ENCODE data around the gene CXCL14.

Gene CXCL14

DNA sequence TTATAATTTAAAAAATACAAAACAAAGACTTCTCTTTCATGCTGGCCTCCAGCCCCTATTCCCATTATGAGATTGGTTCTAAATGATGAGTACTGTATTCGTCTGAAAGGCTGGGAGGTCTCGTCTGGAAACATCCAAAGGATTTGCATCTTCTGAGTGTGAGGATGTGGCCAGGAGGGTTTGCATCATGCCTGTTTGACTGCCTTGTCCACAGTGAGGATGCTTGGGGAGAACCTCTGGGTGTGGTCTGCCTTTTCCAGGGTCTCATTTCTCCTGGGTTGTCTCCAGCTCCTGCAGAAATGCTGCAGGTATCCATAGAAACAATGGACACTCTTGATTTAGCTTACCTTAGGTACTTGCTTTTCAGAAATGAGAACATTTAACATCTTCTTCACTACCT lies 26.4 kb upstream of the CXCL14 start:
- Histone ChIP-seq H3K23ac (ENCODE audit: low read length) (no peak overlapping the region), H3K36me3 (ENCODE audit: control insufficient read depth in 1 of 2, insufficient read depth in 2 of 2, low read length in 2 of 2) (no peaks in the 10 kb centered on the region), H3K27ac (ENCODE audit: low read depth, low read length) (no peak overlapping the region), H4K8ac (ENCODE audit: low read depth, low read length) (no peak overlapping the region), H4K91ac (ENCODE audit: low read depth, low read length) (no peak overlapping the region), H3K18ac (ENCODE audit: low read length) (no peak overlapping the region), H2BK5ac (ENCODE audit: low read depth, low read length, poor library complexity) (no peak overlapping the region), H3K79me1 (ENCODE audit: low read length) (peaks cover 2% of the 10 kb centered on the region), H2BK120ac (ENCODE audit: insufficient read depth, low read length, poor library complexity) (no peak overlapping the region), H2AK5ac (ENCODE audit: low read length) (no peak overlapping the region), H2BK12ac (ENCODE audit: low read length) (no peak overlapping the region), H4K12ac (ENCODE audit: low read depth, low read length) (no peak overlapping the region), H3K79me2 (ENCODE audit: control insufficient read depth, insufficient read depth, low read length, poor library complexity) (no peaks in the 10 kb centered on the region), H3K27me3 (ENCODE audit: insufficient read depth, low read length) (no peaks in the 10 kb centered on the region), H3K4ac (ENCODE audit: low read depth, low read length) (no peak overlapping the region), H3K4me1 (ENCODE audit: control insufficient read depth in 1 of 2, insufficient read depth in 2 of 2, low read length in 2 of 2) (peaks cover 3 to 13% of the 10 kb centered on the region in 2 experiments), H3K4me3 (ENCODE audit: low read depth, low read length) (no peak overlapping the region), H3K9me3 (ENCODE audit: insufficient read depth, low read depth, low read length) (no peaks in the 10 kb centered on the region), H2AFZ (ENCODE audit: insufficient read depth, low read length, poor library complexity) (no peak overlapping the region), H3K4me2 (ENCODE audit: low read length) (no peak overlapping the region), H3K9ac (ENCODE audit: low read length) (no peak overlapping the region), H3K14ac (ENCODE audit: low read length) (no peak overlapping the region)
- no CpG with 5 or more reads among the region's 2 CpGs for WGBS (ENCODE audit: extremely low coverage, insufficient coverage, insufficient read length)
- DNase-seq: no peak

DNA sequence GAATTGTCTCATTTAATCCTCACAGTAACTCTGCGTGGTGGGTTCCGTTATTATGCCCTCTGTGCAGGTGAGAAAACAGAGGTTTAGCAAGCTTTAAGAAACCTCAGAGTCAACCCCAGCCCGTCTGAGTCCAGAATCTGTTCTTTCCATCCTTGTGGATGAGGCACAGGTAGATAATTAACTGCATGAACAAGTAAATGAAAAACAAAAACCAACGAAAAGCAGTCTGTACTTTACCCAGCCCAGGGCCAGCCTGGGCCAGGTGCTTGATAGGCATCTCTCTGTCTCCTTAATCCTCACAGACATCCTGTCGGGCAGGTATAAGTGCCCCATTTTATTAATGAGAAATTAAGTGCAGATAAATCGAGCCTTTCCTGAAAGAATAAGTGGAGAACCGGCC lies 25.3 kb upstream of the CXCL14 start:
- no CpG with 5 or more reads among the region's 7 CpGs for WGBS (ENCODE audit: extremely low coverage, insufficient coverage, insufficient read length)
- H3K9ac ChIP-seq (ENCODE audit: low read length): no peak overlapping the region
- no peak overlapping the region for H4K12ac ChIP-seq (ENCODE audit: low read depth, low read length)
- H2AFZ ChIP-seq (ENCODE audit: insufficient read depth, low read length, poor library complexity): no peak overlapping the region
- H2BK5ac ChIP-seq (ENCODE audit: low read depth, low read length, poor library complexity): no peak overlapping the region
- H3K4me1 ChIP-seq (ENCODE audit: control insufficient read depth in 1 of 2, insufficient read depth in 2 of 2, low read length in 2 of 2): peaks cover 6 to 13% of the 10 kb centered on the region in 2 experiments
- H3K79me1 ChIP-seq (ENCODE audit: low read length): peaks cover 2% of the 10 kb centered on the region
- H4K8ac ChIP-seq (ENCODE audit: low read depth, low read length): no peak overlapping the region
- H3K36me3 ChIP-seq (ENCODE audit: control insufficient read depth in 1 of 2, insufficient read depth in 2 of 2, low read length in 2 of 2): no peaks in the 10 kb centered on the region
- no peak overlapping the region for H3K4me2 ChIP-seq (ENCODE audit: low read length)
- H3K79me2 ChIP-seq (ENCODE audit: control insufficient read depth, insufficient read depth, low read length, poor library complexity): no peaks in the 10 kb centered on the region
- H3K14ac ChIP-seq (ENCODE audit: low read length): no peak overlapping the region
- no peak overlapping the region for H3K27ac ChIP-seq (ENCODE audit: low read depth, low read length)
- no peak overlapping the region for H2BK12ac ChIP-seq (ENCODE audit: low read length)
- no peak overlapping the region for H3K4me3 ChIP-seq (ENCODE audit: low read depth, low read length)
- no peak overlapping the region for H2BK120ac ChIP-seq (ENCODE audit: insufficient read depth, low read length, poor library complexity)
- no peaks in the 10 kb centered on the region for H3K27me3 ChIP-seq (ENCODE audit: insufficient read depth, low read length)
- no peak overlapping the region for H2AK5ac ChIP-seq (ENCODE audit: low read length)
- no peak overlapping the region for H4K91ac ChIP-seq (ENCODE audit: low read depth, low read length)
- no peaks in the 10 kb centered on the region for H3K9me3 ChIP-seq (ENCODE audit: insufficient read depth, low read depth, low read length)
- no peak for DNase-seq
- no peak overlapping the region for H3K23ac ChIP-seq (ENCODE audit: low read length)
- no peak overlapping the region for H3K18ac ChIP-seq (ENCODE audit: low read length)
- no peak overlapping the region for H3K4ac ChIP-seq (ENCODE audit: low read depth, low read length)

DNA sequence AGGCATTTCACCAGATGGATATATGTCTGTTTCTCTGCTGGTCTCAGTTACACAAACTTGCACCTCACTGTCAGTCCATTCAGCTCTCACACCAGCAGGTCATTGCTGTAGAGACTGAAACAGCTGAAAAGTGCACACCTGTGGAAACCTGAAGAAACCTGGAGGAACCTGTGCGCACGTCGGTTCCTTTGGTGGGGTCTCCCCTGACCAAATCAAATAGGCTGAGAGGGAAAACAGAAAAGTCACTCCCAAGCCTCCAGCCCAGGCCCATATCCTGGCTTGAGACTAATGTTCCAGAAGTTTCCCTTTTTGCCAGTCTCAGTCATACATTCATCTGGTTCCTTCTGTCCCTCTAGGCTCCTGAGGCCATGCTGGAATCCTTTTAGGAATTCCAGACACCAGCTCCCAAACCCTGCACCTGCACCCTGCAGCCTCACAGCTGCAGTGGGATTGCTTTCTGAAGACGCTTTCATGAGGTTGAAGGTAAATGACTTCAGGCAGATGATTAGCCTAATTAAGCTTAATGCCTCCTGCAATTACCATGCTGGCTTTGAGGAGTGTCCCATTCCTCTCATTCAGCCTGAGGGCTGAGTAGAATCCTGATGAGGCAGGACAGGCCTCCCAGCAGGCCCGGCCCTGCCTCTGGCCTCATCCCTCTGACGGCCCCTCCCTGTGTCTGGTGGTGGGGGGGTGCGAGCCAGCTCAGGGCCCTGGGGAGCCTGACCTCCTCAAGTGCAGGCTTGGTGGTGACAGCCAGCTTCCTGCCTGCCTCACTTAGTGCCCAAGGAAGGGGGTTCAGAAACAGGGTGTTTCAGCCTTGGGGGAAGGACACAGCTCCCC lies 24.3 kb upstream of the CXCL14 start:
- no peak overlapping the region for H3K27ac ChIP-seq (ENCODE audit: low read depth, low read length)
- H3K14ac ChIP-seq (ENCODE audit: low read length): no peak overlapping the region
- no peak overlapping the region for H2BK12ac ChIP-seq (ENCODE audit: low read length)
- H4K8ac ChIP-seq (ENCODE audit: low read depth, low read length): no peak overlapping the region
- peak; percentile 44 to 73 for DNase-seq
- H4K91ac ChIP-seq (ENCODE audit: low read depth, low read length): no peak overlapping the region
- H2BK120ac ChIP-seq (ENCODE audit: insufficient read depth, low read length, poor library complexity): no peak overlapping the region
- no peak overlapping the region for H3K9ac ChIP-seq (ENCODE audit: low read length)
- no peaks in the 10 kb centered on the region for H3K79me2 ChIP-seq (ENCODE audit: control insufficient read depth, insufficient read depth, low read length, poor library complexity)
- no peak overlapping the region for H2BK5ac ChIP-seq (ENCODE audit: low read depth, low read length, poor library complexity)
- H3K36me3 ChIP-seq (ENCODE audit: control insufficient read depth in 1 of 2, insufficient read depth in 2 of 2, low read length in 2 of 2): no peaks in the 10 kb centered on the region
- WGBS (ENCODE audit: extremely low coverage, insufficient coverage, insufficient read length): no CpG with 5 or more reads among the region's 7 CpGs
- no peak overlapping the region for H2AFZ ChIP-seq (ENCODE audit: insufficient read depth, low read length, poor library complexity)
- no peak overlapping the region for H3K4me3 ChIP-seq (ENCODE audit: low read depth, low read length)
- H2AK5ac ChIP-seq (ENCODE audit: low read length): no peak overlapping the region
- H3K79me1 ChIP-seq (ENCODE audit: low read length): peaks cover 2% of the 10 kb centered on the region
- no peaks in the 10 kb centered on the region for H3K27me3 ChIP-seq (ENCODE audit: insufficient read depth, low read length)
- H3K23ac ChIP-seq (ENCODE audit: low read length): no peak overlapping the region
- H3K9me3 ChIP-seq (ENCODE audit: insufficient read depth, low read depth, low read length): no peaks in the 10 kb centered on the region
- no peak overlapping the region for H3K4me2 ChIP-seq (ENCODE audit: low read length)
- peaks cover 6 to 11% of the 10 kb centered on the region in 2 experiments for H3K4me1 ChIP-seq (ENCODE audit: control insufficient read depth in 1 of 2, insufficient read depth in 2 of 2, low read length in 2 of 2)
- no peak overlapping the region for H3K4ac ChIP-seq (ENCODE audit: low read depth, low read length)
- H4K12ac ChIP-seq (ENCODE audit: low read depth, low read length): no peak overlapping the region
- H3K18ac ChIP-seq (ENCODE audit: low read length): no peak overlapping the region

DNA sequence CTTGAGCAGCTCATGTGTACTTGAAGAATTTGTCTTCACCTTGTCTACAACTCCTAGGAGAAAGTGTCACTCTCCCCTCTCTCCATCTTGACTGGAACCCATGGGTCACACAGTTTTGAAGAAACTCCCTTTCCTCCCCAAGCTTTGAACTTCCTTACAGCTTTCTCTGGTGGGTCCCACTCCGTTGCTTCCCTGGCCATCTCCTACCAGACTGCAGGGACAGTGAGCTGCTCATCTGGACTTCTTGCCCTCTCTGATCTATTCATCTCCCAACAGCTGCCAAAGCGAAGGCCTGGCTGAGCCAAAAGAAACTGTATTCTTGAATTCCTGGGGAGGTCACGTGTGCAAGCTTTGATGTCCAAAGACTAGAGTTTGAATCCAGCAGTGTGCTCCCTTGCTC lies 22.7 kb upstream of the CXCL14 start:
- no peak overlapping the region for H3K27ac ChIP-seq (ENCODE audit: low read depth, low read length)
- no peak overlapping the region for H4K8ac ChIP-seq (ENCODE audit: low read depth, low read length)
- peaks cover 6 to 11% of the 10 kb centered on the region in 2 experiments for H3K4me1 ChIP-seq (ENCODE audit: control insufficient read depth in 1 of 2, insufficient read depth in 2 of 2, low read length in 2 of 2)
- no peak overlapping the region for H4K12ac ChIP-seq (ENCODE audit: low read depth, low read length)
- H3K9ac ChIP-seq (ENCODE audit: low read length): no peak overlapping the region
- peaks cover 2% of the 10 kb centered on the region for H3K79me1 ChIP-seq (ENCODE audit: low read length)
- H2BK5ac ChIP-seq (ENCODE audit: low read depth, low read length, poor library complexity): no peak overlapping the region
- H3K36me3 ChIP-seq (ENCODE audit: control insufficient read depth in 1 of 2, insufficient read depth in 2 of 2, low read length in 2 of 2): no peaks in the 10 kb centered on the region
- whole genome bisulfite sequencing (ENCODE audit: extremely low coverage, insufficient coverage, insufficient read length): no CpG with 5 or more reads among the region's 3 CpGs
- H3K18ac ChIP-seq (ENCODE audit: low read length): no peak overlapping the region
- H3K4ac ChIP-seq (ENCODE audit: low read depth, low read length): no peak overlapping the region
- H3K4me2 ChIP-seq (ENCODE audit: low read length): no peak overlapping the region
- H3K79me2 ChIP-seq (ENCODE audit: control insufficient read depth, insufficient read depth, low read length, poor library complexity): no peaks in the 10 kb centered on the region
- no peak overlapping the region for H3K23ac ChIP-seq (ENCODE audit: low read length)
- no peaks in the 10 kb centered on the region for H3K9me3 ChIP-seq (ENCODE audit: insufficient read depth, low read depth, low read length)
- H4K91ac ChIP-seq (ENCODE audit: low read depth, low read length): no peak overlapping the region
- no peaks in the 10 kb centered on the region for H3K27me3 ChIP-seq (ENCODE audit: insufficient read depth, low read length)
- H2BK120ac ChIP-seq (ENCODE audit: insufficient read depth, low read length, poor library complexity): no peak overlapping the region
- no peak overlapping the region for H2BK12ac ChIP-seq (ENCODE audit: low read length)
- no peak overlapping the region for H2AFZ ChIP-seq (ENCODE audit: insufficient read depth, low read length, poor library complexity)
- DNase-seq: no peak
- no peak overlapping the region for H3K14ac ChIP-seq (ENCODE audit: low read length)
- no peak overlapping the region for H2AK5ac ChIP-seq (ENCODE audit: low read length)
- H3K4me3 ChIP-seq (ENCODE audit: low read depth, low read length): no peak overlapping the region
